IMR-90 (cell line): ENCODE data around the gene HCN4. TPM values are rescaled to one million over a fixed set of nuclear protein-coding genes. Genes with fewer than 3 reads are reported as not detected.

Experiments used
- ATAC-seq: fragments of 200-7000 bp; cut with Tn5 transposase; 2 replicates; pipeline ENCODE4 v1.9.1; 2020; ENCODE audit warnings: low read depth, mild to moderate bottlenecking, moderate library complexity
- Bru-seq: library from RNA; stranded (reverse); fragments of 400-500 nt; gene quantifications from one replicate; lab custom pipeline; 2021; lab: Mats Ljungman, UMichigan
- BruChase-seq, 2 experiments: library from RNA; stranded (reverse); fragments of 400-500 nt; gene quantifications; one replicate each; lab custom pipeline; 2021; lab: Mats Ljungman, UMichigan
- BruUV-seq: library from RNA; stranded (reverse); fragments of 400-500 nt; replicated peaks from 2 replicates; lab custom pipeline; 2021; lab: Mats Ljungman, UMichigan
- CTCF ChIA-PET: fragments of 300-600 bp; formaldehyde crosslinking; extraction: SDS; loops from one replicate; lab custom pipeline; 2021; ENCODE audit warnings: antibody characterized with exemption; lab: Yijun Ruan, JAX
- POLR2A ChIA-PET: fragments of 300-600 bp; sonication (Branson Sonifier 250); formaldehyde crosslinking; loops from one replicate; lab custom pipeline; 2022; ENCODE audit warnings: antibody characterized with exemption; ENCODE audit not compliant: unreplicated experiment; lab: Charles Lee
- DNase-seq: peaks from one replicate; pipeline ENCODE4 v3.0.0; 2013
- H2AFZ ChIP-seq: replicated peaks from 2 replicates; pipeline ENCODE3; 2013; ENCODE audit warnings: low read length, mild to moderate bottlenecking; ENCODE audit not compliant: poor library complexity
- H2AK5ac ChIP-seq: 2 replicates; pipeline ENCODE4 v1.6.1; 2013; ENCODE audit warnings: low read depth, low read length, inconsistent platforms
- H2AK9ac ChIP-seq: replicated peaks from 2 replicates; pipeline ENCODE3; 2013; ENCODE audit warnings: mild to moderate bottlenecking, low read depth, low read length, moderate library complexity; ENCODE audit not compliant: poor library complexity
- H2BK120ac ChIP-seq: 2 replicates; pipeline ENCODE4 v1.6.1; 2013; ENCODE audit warnings: low read depth, low read length, inconsistent platforms
- H2BK15ac ChIP-seq: 3 replicates; pipeline ENCODE4 v1.6.1; 2013; ENCODE audit warnings: low read depth, low read length, inconsistent platforms
- H2BK20ac ChIP-seq: 2 replicates; pipeline ENCODE4 v1.6.1; 2013; ENCODE audit warnings: low read depth, mild to moderate bottlenecking, inconsistent platforms, low read length, moderate library complexity
- H2BK5ac ChIP-seq: 2 replicates; pipeline ENCODE4 v1.6.1; 2013; ENCODE audit warnings: mild to moderate bottlenecking, low read depth, low read length, inconsistent platforms; ENCODE audit not compliant: poor library complexity, severe bottlenecking
- H3K14ac ChIP-seq: replicated peaks from 2 replicates; pipeline ENCODE4 v1.6.1; 2013; ENCODE audit warnings: low read depth, low read length, inconsistent platforms
- H3K18ac ChIP-seq: 2 replicates; pipeline ENCODE4 v1.6.1; 2013; ENCODE audit warnings: low read depth, low read length, control low read depth
- H3K23ac ChIP-seq: 2 replicates; pipeline ENCODE4 v1.6.1; 2013; ENCODE audit warnings: low read depth, low read length, inconsistent platforms
- H3K27ac ChIP-seq: 2 replicates; pipeline ENCODE4 v1.5.1; 2013; ENCODE audit warnings: mild to moderate bottlenecking, control low read depth, low read length; ENCODE audit not compliant: insufficient read depth
- H3K27me3 ChIP-seq: 2 replicates; pipeline ENCODE4 v1.6.1; 2013; ENCODE audit warnings: low read length; ENCODE audit not compliant: control insufficient read depth, insufficient read depth
- H3K36me3 ChIP-seq: 2 replicates; pipeline ENCODE4 v1.6.1; 2013; ENCODE audit warnings: low read length, mixed read lengths; ENCODE audit not compliant: control insufficient read depth, insufficient read depth
- H3K4ac ChIP-seq: 2 replicates; pipeline ENCODE4 v1.6.1; 2013; ENCODE audit warnings: low read depth, low read length, inconsistent platforms
- H3K4me1 ChIP-seq: 2 replicates; pipeline ENCODE4 v1.6.1; 2013; ENCODE audit warnings: low read length, mixed read lengths; ENCODE audit not compliant: control insufficient read depth, insufficient read depth
- H3K4me2 ChIP-seq: 2 replicates; pipeline ENCODE4 v1.6.1; 2013; ENCODE audit warnings: low read depth, mild to moderate bottlenecking, control low read depth, low read length, moderate library complexity
- H3K4me3 ChIP-seq: 2 replicates; pipeline ENCODE4 v1.5.1; 2013; ENCODE audit warnings: low read depth, mild to moderate bottlenecking, control low read depth, low read length, moderate library complexity; ENCODE audit not compliant: insufficient read depth
- H3K56ac ChIP-seq: 2 replicates; pipeline ENCODE4 v1.6.1; 2013; ENCODE audit warnings: low read length, inconsistent platforms; ENCODE audit not compliant: insufficient read depth; ENCODE audit errors: extremely low read depth
- H3K79me1 ChIP-seq, 2 experiments: 2 replicates each; pipeline ENCODE4 v1.6.1; 2013; ENCODE audit warnings: low read length in 2 of 2, inconsistent platforms in 1 of 2, low read depth in 1 of 2
- H3K9ac ChIP-seq: 2 replicates; pipeline ENCODE4 v1.6.1; 2013; ENCODE audit warnings: low read depth, low read length, control low read depth
- H3K9me1 ChIP-seq: 2 replicates; pipeline ENCODE4 v1.6.1; 2013; ENCODE audit warnings: low read length, inconsistent platforms; ENCODE audit not compliant: insufficient read depth
- H3K9me3 ChIP-seq: 2 replicates; pipeline ENCODE4 v1.6.1; 2013; ENCODE audit warnings: low read length; ENCODE audit not compliant: control insufficient read depth, insufficient read depth
- H4K20me1 ChIP-seq: 2 replicates; pipeline ENCODE4 v1.6.1; 2013; ENCODE audit warnings: low read length, inconsistent platforms; ENCODE audit not compliant: insufficient read depth
- H4K5ac ChIP-seq: 2 replicates; pipeline ENCODE4 v1.6.1; 2013; ENCODE audit warnings: mild to moderate bottlenecking, low read depth, low read length, control low read depth
- H4K8ac ChIP-seq, 2 experiments: 2 replicates each; pipeline ENCODE4 v1.6.1; 2013; ENCODE audit warnings: low read depth in 2 of 2, low read length in 2 of 2, control low read depth in 1 of 2, inconsistent platforms in 1 of 2
- H4K91ac ChIP-seq: 2 replicates; pipeline ENCODE4 v1.6.1; 2013; ENCODE audit warnings: low read depth, low read length, inconsistent platforms; ENCODE audit not compliant: insufficient read depth
- BHLHE40 ChIP-seq: fragments of 150-350 bp; IDR thresholded peaks from 2 replicates; pipeline ENCODE4 v1.6.1; 2016; ENCODE audit warnings: mild to moderate bottlenecking, low read depth, low read length
- CHD1 ChIP-seq: IDR thresholded peaks from 2 replicates; pipeline ENCODE4 v1.6.1; 2012; ENCODE audit warnings: low read depth, low read length, improper control_type of control experiment
- CTCF ChIP-seq: conservative IDR thresholded peaks from 2 replicates; pipeline ENCODE4 v1.5.1; 2012; ENCODE audit warnings: mild to moderate bottlenecking, low read depth, low read length, improper control_type of control experiment
- ELK1 ChIP-seq: fragments of 150-350 bp; IDR thresholded peaks from 2 replicates; pipeline ENCODE4 v1.6.1; 2016; ENCODE audit warnings: low read depth, mild to moderate bottlenecking, low read length, moderate library complexity, borderline replicate concordance
- FOS ChIP-seq: fragments of 150-350 bp; IDR thresholded peaks from 2 replicates; pipeline ENCODE4 v1.6.1; 2016; ENCODE audit warnings: low read depth, low read length
- MAFK ChIP-seq: IDR thresholded peaks from 2 replicates; pipeline ENCODE4 v1.6.1; 2012; ENCODE audit warnings: low read depth, low read length, improper control_type of control experiment
- NFE2L2 ChIP-seq: fragments of 150-350 bp; IDR thresholded peaks from 2 replicates; pipeline ENCODE4 v1.6.1; 2016; ENCODE audit warnings: low read depth, mild to moderate bottlenecking, low read length
- RAD21 ChIP-seq: IDR thresholded peaks from 2 replicates; pipeline ENCODE4 v1.6.1; 2012; ENCODE audit warnings: low read length, improper control_type of control experiment
- RFX5 ChIP-seq: IDR thresholded peaks from 2 replicates; pipeline ENCODE4 v1.8.0; 2012; ENCODE audit warnings: low read depth, mild to moderate bottlenecking, low read length, moderate library complexity
- SMC3 ChIP-seq: fragments of 150-350 bp; IDR thresholded peaks from 2 replicates; pipeline ENCODE4 v1.6.1; 2016; ENCODE audit warnings: low read depth, mild to moderate bottlenecking, antibody characterized with exemption, low read length, moderate library complexity
- USF2 ChIP-seq: fragments of 150-350 bp; IDR thresholded peaks from 2 replicates; pipeline ENCODE4 v1.6.1; 2017; ENCODE audit warnings: mild to moderate bottlenecking, antibody characterized with exemption, low read length, low read depth
- WGBS, 2 experiments: methylation state at CpG; one replicate each; pipeline versions ENCODE4 v1.1.5 to v1.1.7; 2013; ENCODE audit warnings: missing lambda C conversion rate in 2 of 2; ENCODE audit not compliant: insufficient read length in 1 of 2; ENCODE audit errors: extremely low coverage in 2 of 2; 5-methylcytosine and 5-hydroxymethylcytosine counted together
- dilution Hi-C: fragments of 300-500 bp; cut with HindIII; formaldehyde crosslinking; loops from one replicate; pipeline ENCODE4 v1.14.3; 2018; ENCODE audit warnings: low sequenced_read_pairs; ENCODE audit not compliant: unreplicated experiment
- in situ Hi-C: fragments of 300-500 bp; cut with MboI; formaldehyde crosslinking; loops from 3 replicates; pipeline ENCODE4 v1.14.3; 2019; ENCODE audit warnings: low sequenced_read_pairs, inconsistent platforms, mixed read lengths
- intact Hi-C: fragments of 100-400 bp; cut with micrococcal nuclease; formaldehyde crosslinking; loops from 2 replicates; pipeline ENCODE4 v1.10.0; 2022
- long read RNA-seq: library from polyadenylated mRNA; unstranded; transcript quantifications from one replicate; pipeline ENCODE4 v2.0.0, GENCODE V29; 2021; ENCODE audit not compliant: unreplicated experiment
- polyA plus RNA-seq, 3 experiments: library from polyadenylated mRNA; depleted of rRNA; stranded (reverse); fragments of >200 nt; gene quantifications; 2 replicates each; pipeline ENCODE4 v1.2.3, GENCODE V29; 2012; ENCODE audit warnings: low replicate concordance in 1 of 3
- total RNA-seq: library from RNA; depleted of rRNA; stranded (reverse); fragments of >200 nt; gene quantifications from 2 replicates; pipeline ENCODE4 v1.2.3, GENCODE V29; 2012; rRNA removed

Gene HCN4
- total RNA-seq, result not detected in 2 replicates
- not detected in 2 replicates for polyA plus RNA-seq (2012; rRNA removed)
- polyA plus RNA-seq (2012; cell fraction: cytosol; rRNA removed), result not detected in 2 replicates
- not detected in 2 replicates for polyA plus RNA-seq (2012; cell fraction: nucleus; rRNA removed; ENCODE audit: low replicate concordance)
- Bru-seq, nascent RNA, result not detected
- BruChase-seq, experiment 1, labeled RNA remaining after a 6-hour chase, result percentile 2 among the genes with signal in this experiment
- not detected for BruChase-seq, experiment 2, labeled RNA remaining after a 2-hour chase
- long read RNA-seq, result 0 reads

- Histone ChIP-seq H4K20me1 (no peaks in the 10 kb centered on the region; the same call in 1 of the 2 replicates), H3K23ac (no peak within 1 kb of the TSS), H3K27ac (no peak within 1 kb of the TSS), H3K14ac (no peak within 1 kb of the TSS), H3K9ac (no peak within 1 kb of the TSS), H2AFZ (peak within 1 kb of the TSS; percentile 35), H3K56ac (no peak within 1 kb of the TSS), H3K27me3 (peaks cover 91% of the 10 kb centered on the region), H3K79me1 (no peaks in the 10 kb centered on the region), H3K4me2 (no peak within 1 kb of the TSS), H4K5ac (no peak within 1 kb of the TSS), H2AK5ac (no peak within 1 kb of the TSS), H3K9me1 (no peaks in the 10 kb centered on the region), H2BK120ac (no peak within 1 kb of the TSS), H3K9me3 (no peaks in the 10 kb centered on the region; the same call in 1 of the 2 replicates), H2BK5ac (no peak within 1 kb of the TSS), H2AK9ac (no peak within 1 kb of the TSS), H3K36me3 (no peaks in the 10 kb centered on the region), H3K4me1 (no peaks in the 10 kb centered on the region), H2BK20ac (no peak within 1 kb of the TSS), H4K8ac (no peak within 1 kb of the TSS), H2BK15ac (no peak within 1 kb of the TSS), H4K91ac (no peak within 1 kb of the TSS), H3K18ac (no peak within 1 kb of the TSS), H3K4me3 (no peak within 1 kb of the TSS; the same call in 1 of the 2 replicates), H3K4ac (no peak within 1 kb of the TSS)
- no peak for DNase-seq
- in situ Hi-C loops, result no loop called here
- peak; percentile 44 for ATAC-seq
- WGBS, 2 experiments, result 1% methylated on average over 54 of the region's 109 CpGs; no CpG with 5 or more reads in 1 of the 2 experiments
- ChIA-PET CTCF (no interaction called here), POLR2A (no interaction called here)
- TF ChIP-seq RFX5, result no peak
- TF ChIP-seq MAFK, result no peak
- TF ChIP-seq RAD21, result no peak
- no peak for TF ChIP-seq SMC3
- no peak for TF ChIP-seq USF2
- no peak for TF ChIP-seq ELK1
- no peak for TF ChIP-seq CTCF
- no peak for TF ChIP-seq FOS
- TF ChIP-seq BHLHE40, result no peak
- TF ChIP-seq CHD1, result no peak
- TF ChIP-seq NFE2L2, result no peak
- dilution Hi-C loops, result no loop called here
- BruUV-seq, result no TSS peak
- intact Hi-C loops, result no loop called here
Observed at GRCh38 chr15:73368301-73369136, at the start of gene HCN4. HCN4 (minus strand) TSS chr15:73368958; CDS start chr15:73368270, 688 bp downstream.
